GM18867 (cell line): ENCODE results near the gene ITGA11.

ENCODE experiments used
- ATAC-seq: cut with Tn5 transposase; IDR thresholded peaks from one replicate; pipeline ENCODE4 v1.9.1; 2021; ENCODE audit warnings: mild to moderate bottlenecking, moderate library complexity; ENCODE audit not compliant: unreplicated experiment

ITGA11 gene

GRCh38 chr15:68379058-68379758 is 52.8 kb downstream of the ITGA11 start:
- no peak for ATAC-seq

DNA sequence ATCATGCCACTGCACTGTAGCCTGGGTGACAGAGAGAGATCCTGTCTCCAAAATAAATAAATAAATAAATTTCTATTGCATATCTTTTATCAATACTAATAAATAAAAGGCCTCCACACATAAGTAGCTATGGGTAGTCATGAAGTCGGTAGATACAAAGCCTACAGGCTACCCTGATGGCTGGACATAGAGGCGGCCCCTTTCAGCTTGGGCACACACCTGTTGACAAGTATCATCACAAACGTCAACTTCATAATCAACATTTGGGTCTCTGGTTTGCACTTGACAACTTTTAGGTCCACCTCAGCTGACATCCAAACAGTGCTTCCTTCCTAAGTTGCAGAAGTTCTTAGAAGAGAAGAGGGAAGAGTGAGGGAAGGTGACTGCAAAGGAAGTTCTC is 53.4 kb downstream of the ITGA11 start:
- ATAC-seq = no peak

- no peak for ATAC-seq
Observed at GRCh38 chr15:68377766-68378165, 54.2 kb downstream of the ITGA11 start.

- ATAC-seq = no peak
Observed at GRCh38 chr15:68376447-68377060, 55.4 kb downstream of the ITGA11 start.

DNA sequence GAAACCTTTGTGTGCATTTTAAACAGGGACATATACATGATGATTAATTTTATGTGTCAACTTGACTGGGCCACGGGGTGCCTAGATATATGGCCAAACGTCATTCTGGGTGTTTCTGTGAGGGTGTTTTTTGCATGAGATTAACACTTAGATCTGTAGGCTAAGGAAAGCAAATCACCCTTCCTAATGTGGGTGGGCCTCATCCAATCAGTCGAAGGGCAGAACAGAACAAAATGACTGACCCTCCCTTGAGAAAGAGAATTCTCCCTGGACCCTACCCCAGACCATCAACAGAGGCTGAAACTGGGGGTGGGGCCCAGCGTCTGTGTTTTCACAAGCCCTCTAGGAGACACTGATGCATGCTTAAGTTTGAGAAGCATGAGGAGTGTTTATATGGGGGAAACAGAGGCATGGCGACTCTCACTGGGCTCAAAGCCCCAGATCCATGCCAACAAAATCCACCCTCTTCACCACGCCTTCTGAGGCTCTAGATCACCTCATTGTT is 56.2 kb downstream of the ITGA11 start:
- ATAC-seq = no peak

GRCh38 chr15:68375191-68375631 is 56.8 kb downstream of the ITGA11 start:
- no peak for ATAC-seq

GRCh38 chr15:68374168-68374745 is 57.7 kb downstream of the ITGA11 start:
- no peak for ATAC-seq

DNA sequence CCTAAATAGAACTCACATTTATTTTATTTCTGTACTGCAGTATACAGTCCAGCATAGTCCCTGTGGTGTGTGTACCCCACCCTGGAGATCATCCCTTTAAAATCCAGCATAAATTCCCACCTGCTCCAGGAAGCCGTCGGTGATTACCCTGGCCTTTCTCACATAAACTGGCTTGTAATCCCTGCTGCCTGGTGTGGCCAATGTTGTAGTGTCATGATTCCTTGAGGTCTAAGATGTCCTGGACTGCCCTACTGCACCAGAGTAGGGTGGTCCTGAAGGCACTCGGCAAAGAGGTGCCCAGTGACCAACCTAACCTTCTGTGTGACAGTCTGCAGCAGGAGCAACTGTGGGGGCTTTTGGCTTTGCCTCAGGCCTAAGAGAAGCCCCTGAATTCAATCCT is 58.9 kb downstream of the ITGA11 start:
- no peak for ATAC-seq

DNA sequence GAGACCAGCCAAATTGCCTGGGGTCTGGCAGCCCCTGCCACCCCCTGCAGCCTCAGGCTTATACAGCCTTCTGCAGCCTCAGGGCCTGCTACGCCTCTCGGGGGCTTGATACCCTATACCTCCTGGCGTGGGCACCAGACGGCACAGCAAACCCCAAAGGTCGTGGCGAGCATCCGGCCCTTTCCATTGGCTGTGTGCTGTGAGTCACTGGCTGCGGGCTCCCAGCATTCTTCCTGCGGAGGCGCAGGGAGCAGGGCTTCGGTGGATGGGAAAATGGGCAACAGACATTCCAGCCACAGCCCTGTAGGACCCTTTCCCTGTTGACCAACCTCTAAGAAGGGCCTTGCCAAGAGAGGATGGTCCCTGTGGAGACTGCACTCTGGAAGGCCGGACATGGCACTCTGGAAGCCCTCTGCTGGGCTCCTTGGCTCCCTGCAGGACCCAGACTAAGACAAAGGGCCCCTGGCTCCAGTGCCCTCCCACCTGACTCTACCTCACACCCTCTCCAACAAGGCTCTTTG is 59.6 kb downstream of the ITGA11 start:
- no peak for ATAC-seq

DNA sequence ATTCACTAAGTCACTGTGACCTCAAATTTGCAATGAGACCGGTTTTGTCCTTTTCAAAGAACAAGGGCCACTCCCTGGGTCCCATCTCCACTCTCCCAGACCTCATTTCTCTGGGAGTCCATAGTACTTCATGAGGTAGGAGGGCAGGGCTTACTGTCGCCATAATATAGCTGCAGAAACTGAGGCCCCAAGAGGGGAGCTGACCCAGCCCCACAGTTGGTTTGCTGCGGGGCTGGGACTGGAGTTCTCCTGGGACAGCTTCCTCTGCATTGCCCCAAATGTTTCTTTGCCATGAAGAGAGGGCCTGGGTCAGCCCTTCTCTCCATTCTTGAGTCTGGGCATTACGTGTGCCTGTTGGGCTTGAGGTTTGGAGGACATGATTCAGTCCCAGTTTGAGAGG is 60.1 kb downstream of the ITGA11 start:
- no peak for ATAC-seq

DNA sequence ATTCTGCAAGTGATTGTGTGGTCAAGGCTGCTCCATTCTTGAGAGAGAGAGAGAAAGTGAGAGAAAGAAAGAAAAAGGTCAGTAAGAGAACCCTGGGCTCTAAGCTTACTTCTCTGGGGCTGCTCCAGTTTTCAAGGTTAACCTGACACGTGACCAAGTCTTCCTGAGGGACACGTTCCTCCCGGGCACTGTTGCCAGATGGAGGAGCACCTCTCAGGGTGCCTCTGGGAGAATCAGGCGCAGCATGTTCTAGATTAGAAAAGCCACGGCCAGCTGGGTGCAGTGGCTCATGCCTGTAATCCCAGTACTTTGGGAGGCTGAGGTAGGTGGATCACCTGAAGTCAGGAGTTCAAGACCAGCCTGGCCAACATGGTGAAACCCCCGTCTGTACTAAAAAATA is 60.8 kb downstream of the ITGA11 start:
- no peak for ATAC-seq

DNA sequence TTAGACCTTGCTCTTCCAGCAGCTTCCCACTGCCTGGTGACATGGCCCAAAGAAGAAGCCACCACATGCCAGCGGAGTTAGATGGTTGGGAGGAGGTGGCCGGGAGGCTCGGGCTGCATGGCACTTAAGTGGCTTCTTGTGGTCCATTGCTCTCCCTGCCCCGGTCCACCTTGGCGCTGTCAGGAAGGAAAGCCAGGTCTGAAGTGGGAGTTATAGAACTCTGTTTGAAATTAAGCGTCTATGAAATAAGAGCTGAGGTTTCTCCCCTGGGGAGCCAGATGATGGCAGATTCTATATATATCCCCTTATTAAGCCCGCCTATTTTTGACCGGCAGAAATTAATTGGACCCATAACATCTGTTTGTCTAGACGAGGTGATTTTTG is 61.2 kb downstream of the ITGA11 start:
- ATAC-seq = no peak

- no peak for ATAC-seq
Observed at GRCh38 chr15:68369931-68370767, 61.8 kb downstream of the ITGA11 start.

DNA sequence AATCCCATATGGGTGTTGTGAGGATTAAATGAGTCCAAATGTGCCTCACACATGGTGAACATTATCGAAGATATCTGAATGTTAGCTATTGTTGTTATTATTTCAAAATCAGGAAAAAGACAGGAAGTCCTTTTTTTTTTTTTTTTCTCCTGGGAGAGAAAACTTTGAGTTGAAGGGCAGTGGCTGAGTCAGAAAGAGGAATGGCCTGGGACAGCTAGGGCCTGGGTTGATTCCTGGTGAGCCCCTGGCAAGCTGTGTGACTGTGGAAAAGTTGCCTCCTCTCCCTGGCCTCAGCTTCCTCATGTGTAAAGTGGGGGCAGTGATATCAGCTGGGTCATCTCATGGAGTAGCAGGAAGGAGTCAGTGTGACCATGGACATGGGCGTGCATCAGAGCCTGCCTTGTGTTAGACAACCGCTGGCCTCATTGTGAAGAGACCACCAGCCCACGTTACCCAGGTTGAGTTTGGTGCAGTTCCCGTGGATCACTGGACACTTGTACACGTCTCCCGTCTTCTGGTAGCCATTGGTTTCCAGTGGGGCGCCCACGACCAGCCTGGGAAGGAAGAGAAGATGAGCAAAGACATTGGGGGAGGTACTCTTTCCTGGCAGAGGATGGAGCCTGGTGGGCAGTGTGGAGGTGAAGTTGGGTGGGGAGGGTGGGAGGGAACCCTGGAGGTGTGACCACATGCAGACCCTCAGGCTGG is 63.1 kb downstream of the ITGA11 start:
- no peak for ATAC-seq

GRCh38 chr15:68367992-68368391 is 64.0 kb downstream of the ITGA11 start:
- ATAC-seq = no peak

GRCh38 chr15:68367226-68367625 is 64.7 kb downstream of the ITGA11 start:
- ATAC-seq = no peak

GRCh38 chr15:68366314-68366713 is 65.6 kb downstream of the ITGA11 start:
- ATAC-seq = no peak

- no peak for ATAC-seq
Observed at GRCh38 chr15:68365770-68366169, 66.2 kb downstream of the ITGA11 start.

GRCh38 chr15:68365140-68365745 is 66.7 kb downstream of the ITGA11 start:
- no peak for ATAC-seq

DNA sequence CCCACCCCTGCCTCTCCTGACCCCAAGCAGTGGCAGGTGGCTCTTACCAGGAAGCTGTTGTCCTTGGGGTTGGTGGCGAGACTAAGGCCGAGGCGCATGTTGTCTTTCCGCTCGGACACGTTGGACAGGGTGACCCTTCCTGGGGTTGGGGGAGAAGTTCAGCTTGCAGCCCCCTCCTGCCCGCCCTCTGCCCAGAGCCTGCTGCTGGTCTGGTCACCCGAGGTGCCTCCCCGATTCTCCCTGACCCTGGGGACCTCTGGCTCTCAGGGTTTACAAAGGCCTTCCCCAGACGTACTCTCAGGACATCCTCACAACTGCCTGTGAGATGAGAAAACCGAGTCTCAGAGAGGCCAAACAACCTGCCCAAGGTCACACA is 67.3 kb downstream of the ITGA11 start:
- no peak for ATAC-seq
